Measurements from ENCODE around the gene CAPN1. TPM values are rescaled to one million over a fixed set of nuclear protein-coding genes. Genes with fewer than 3 reads are reported as not detected.
A peak's percentile ranks its signal among the peaks of the same experiment; 100 is the strongest.

CAPN1 gene
- total and polyA plus RNA-seq, 2 experiments from 2014 or later = 133 to 202 TPM

DNA sequence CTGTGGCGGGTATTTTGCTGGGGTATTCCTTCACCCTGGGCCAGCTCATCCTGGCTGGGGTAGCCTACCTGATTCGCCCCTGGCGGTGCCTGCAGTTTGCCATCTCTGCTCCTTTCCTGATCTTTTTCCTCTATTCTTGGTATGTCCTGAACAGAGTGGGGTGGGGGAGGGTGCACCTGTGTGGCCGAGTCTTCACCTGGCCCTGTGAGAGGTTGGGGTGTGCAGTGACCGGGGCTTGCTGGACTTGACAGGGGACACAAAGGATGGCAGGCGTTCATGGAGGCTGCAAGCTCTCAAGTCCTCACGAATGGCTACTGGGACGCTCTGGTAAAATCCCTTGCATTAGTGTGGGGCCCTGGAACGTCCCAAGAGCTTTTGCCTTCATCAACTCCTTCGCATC is 39.3 kb downstream of the CAPN1 start:
- Histone ChIP-seq H3K4me1 (ENCODE audit: insufficient read depth) (peaks cover 15% of the 10 kb centered on the region), H3K9me2 (replicated peaks; ENCODE audit: insufficient read depth) (no peaks in the 10 kb centered on the region), H3K9me3 (ENCODE audit: low read depth) (no peaks in the 10 kb centered on the region), H3K27ac (no peak overlapping the region), H4K20me1 (ENCODE audit: insufficient read depth, poor library complexity, severe bottlenecking) (no peaks in the 10 kb centered on the region), H3K36me3 (replicated peaks; ENCODE audit: insufficient read depth, low read depth) (no peaks in the 10 kb centered on the region), H3K27me3 (no peaks in the 10 kb centered on the region), H3K4me2 (no peak overlapping the region), H3K4me3 (no peak overlapping the region), H3K79me2 (no peaks in the 10 kb centered on the region), H2AFZ (no peak overlapping the region)
- TF ChIP-seq EZH2phosphoT487 (IDR thresholded peaks at IDR 0.05; ENCODE audit: low read depth, severe bottlenecking, unreplicated experiment) = no peak
- TF ChIP-seq, protein P1, sequence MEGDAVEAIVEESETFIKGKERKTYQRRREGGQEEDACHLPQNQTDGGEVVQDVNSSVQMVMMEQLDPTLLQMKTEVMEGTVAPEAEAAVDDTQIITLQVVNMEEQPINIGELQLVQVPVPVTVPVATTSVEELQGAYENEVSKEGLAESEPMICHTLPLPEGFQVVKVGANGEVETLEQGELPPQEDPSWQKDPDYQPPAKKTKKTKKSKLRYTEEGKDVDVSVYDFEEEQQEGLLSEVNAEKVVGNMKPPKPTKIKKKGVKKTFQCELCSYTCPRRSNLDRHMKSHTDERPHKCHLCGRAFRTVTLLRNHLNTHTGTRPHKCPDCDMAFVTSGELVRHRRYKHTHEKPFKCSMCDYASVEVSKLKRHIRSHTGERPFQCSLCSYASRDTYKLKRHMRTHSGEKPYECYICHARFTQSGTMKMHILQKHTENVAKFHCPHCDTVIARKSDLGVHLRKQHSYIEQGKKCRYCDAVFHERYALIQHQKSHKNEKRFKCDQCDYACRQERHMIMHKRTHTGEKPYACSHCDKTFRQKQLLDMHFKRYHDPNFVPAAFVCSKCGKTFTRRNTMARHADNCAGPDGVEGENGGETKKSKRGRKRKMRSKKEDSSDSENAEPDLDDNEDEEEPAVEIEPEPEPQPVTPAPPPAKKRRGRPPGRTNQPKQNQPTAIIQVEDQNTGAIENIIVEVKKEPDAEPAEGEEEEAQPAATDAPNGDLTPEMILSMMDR (IDR thresholded peaks at IDR 0.05; ENCODE audit: poor library complexity) = no peak
- TF ChIP-seq EZH2 (IDR thresholded peaks at IDR 0.05; ENCODE audit: borderline replicate concordance) = no peak
- DNase-seq (ENCODE audit: low spot score) = no peak
- 95% methylated on average over 10 of the region's 10 CpGs for WGBS (ENCODE audit: low lambda C conversion rate, missing lambda C conversion rate)

DNA sequence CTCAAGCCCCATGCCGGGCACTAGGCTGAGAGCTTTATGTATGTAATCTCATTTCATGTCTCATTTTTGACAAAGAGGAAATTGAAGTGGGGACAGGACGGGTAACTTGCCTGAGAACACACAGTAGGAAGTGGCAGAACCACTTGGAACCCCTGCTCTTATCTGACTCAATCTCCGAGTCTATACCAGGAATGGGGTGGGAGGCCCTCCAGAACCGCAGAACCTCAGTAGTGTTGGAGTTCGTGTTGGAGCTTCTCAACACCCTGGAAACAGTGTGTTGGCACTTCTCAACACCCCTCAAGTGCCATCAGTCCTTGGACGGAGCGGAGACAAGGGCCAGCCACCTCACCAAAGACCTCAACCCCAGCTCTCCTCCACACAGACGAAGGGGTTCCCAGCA is 41.3 kb downstream of the CAPN1 start:
- TF ChIP-seq EZH2 (IDR thresholded peaks at IDR 0.05; ENCODE audit: borderline replicate concordance) = no peak
- TF ChIP-seq EZH2phosphoT487 (IDR thresholded peaks at IDR 0.05; ENCODE audit: low read depth, severe bottlenecking, unreplicated experiment) = no peak
- TF ChIP-seq, protein P1 (IDR thresholded peaks at IDR 0.05; ENCODE audit: poor library complexity) = no peak
- no peaks in the 10 kb centered on the region for H4K20me1 ChIP-seq (ENCODE audit: insufficient read depth, poor library complexity, severe bottlenecking)
- WGBS (ENCODE audit: low lambda C conversion rate, missing lambda C conversion rate) = 85% methylated on average over 8 of the region's 8 CpGs
- H3K36me3 ChIP-seq (replicated peaks; ENCODE audit: insufficient read depth, low read depth) = no peaks in the 10 kb centered on the region
- peaks cover 16% of the 10 kb centered on the region for H3K4me1 ChIP-seq (ENCODE audit: insufficient read depth)
- no peak overlapping the region for H3K27ac ChIP-seq
- no peaks in the 10 kb centered on the region for H3K9me2 ChIP-seq (replicated peaks; ENCODE audit: insufficient read depth)
- no peak overlapping the region for H3K4me2 ChIP-seq
- no peak for DNase-seq (ENCODE audit: low spot score)
- no peak overlapping the region for H3K4me3 ChIP-seq
- no peaks in the 10 kb centered on the region for H3K27me3 ChIP-seq
- H3K9me3 ChIP-seq (ENCODE audit: low read depth) = no peaks in the 10 kb centered on the region
- H3K79me2 ChIP-seq = no peaks in the 10 kb centered on the region
- H2AFZ ChIP-seq = no peak overlapping the region

DNA sequence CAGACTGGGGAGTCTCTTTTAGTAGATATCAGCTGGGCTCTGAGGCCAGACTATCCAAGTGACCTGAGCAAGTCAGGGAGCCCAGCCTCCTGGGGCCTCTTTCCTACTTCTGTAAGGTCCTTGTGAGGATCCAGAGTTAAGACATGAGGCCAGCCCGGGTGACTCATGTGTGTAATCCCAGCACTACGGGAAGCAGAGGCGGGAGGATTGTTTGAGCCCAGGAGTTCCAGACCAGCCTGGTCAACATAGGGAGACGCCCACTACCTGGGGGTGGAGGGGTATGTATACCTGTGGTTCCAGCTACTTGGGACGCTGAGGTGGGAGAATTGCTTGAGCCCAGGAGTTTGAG is 43.2 kb downstream of the CAPN1 start:
- no peak overlapping the region for H2AFZ ChIP-seq

More for the DNA sequence above, 43.2 kb downstream of the CAPN1 start:
- H3K9me3 ChIP-seq (ENCODE audit: low read depth) = no peaks in the 10 kb centered on the region
- H3K36me3 ChIP-seq (replicated peaks; ENCODE audit: insufficient read depth, low read depth) = no peaks in the 10 kb centered on the region
- peak overlapping the region; percentile 74 for H3K27ac ChIP-seq
- H3K4me2 ChIP-seq = peak overlapping the region; percentile 95
- 22% methylated on average over 5 of the region's 5 CpGs for WGBS (ENCODE audit: low lambda C conversion rate, missing lambda C conversion rate)
- no peak overlapping the region for H3K4me3 ChIP-seq
- H3K27me3 ChIP-seq = no peaks in the 10 kb centered on the region
- peaks cover 16% of the 10 kb centered on the region for H3K4me1 ChIP-seq (ENCODE audit: insufficient read depth)
- no peak for TF ChIP-seq EZH2 (IDR thresholded peaks at IDR 0.05; ENCODE audit: borderline replicate concordance)
- no peak for TF ChIP-seq EZH2phosphoT487 (IDR thresholded peaks at IDR 0.05; ENCODE audit: low read depth, severe bottlenecking, unreplicated experiment)
- TF ChIP-seq, protein P1 (IDR thresholded peaks at IDR 0.05; ENCODE audit: poor library complexity) = no peak
- H3K9me2 ChIP-seq (replicated peaks; ENCODE audit: insufficient read depth) = no peaks in the 10 kb centered on the region
- peak; percentile 86 for DNase-seq (ENCODE audit: low spot score)
- H3K79me2 ChIP-seq = no peaks in the 10 kb centered on the region
- H4K20me1 ChIP-seq (ENCODE audit: insufficient read depth, poor library complexity, severe bottlenecking) = no peaks in the 10 kb centered on the region
